ENCODE data around the gene GPRIN1. TPM values are rescaled to one million over a fixed set of nuclear protein-coding genes. Genes with fewer than 3 reads are reported as not detected.

GPRIN1 gene
- total RNA-seq, 1 donor from 2014 or later, result 3.2 TPM

DNA sequence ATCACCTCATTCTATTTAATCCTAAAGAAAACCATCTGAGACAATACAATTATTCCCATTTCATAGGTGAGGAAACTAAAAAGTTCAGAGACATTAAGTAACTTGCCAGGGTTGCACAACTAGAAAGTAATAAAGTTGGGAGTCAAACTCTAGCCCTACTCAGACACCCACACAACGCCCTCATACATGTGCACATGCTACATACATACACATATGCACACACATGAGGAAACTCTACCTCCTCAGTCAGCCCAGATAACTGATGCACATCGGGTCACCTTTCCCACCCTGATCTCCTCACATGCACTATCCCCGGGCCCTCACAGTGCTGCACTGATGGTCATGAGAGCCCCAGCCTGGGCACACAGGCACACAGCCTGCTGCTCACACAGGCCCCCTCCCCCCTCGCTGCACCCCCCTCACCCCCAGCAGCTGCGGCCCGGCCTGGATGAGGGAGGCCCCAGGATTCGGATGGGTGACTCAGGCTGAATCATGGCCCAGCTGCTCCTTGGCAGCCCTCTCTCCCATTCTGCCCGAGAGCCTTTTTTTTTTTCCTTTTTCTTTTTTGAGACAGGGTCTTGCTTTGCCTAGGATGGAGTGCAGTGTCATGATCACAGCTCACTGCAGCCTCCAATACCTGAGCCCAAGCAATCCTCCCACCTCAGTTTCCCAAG is 5.0 kb upstream of the GPRIN1 start:
- CTCF ChIA-PET, result no interaction called here

DNA sequence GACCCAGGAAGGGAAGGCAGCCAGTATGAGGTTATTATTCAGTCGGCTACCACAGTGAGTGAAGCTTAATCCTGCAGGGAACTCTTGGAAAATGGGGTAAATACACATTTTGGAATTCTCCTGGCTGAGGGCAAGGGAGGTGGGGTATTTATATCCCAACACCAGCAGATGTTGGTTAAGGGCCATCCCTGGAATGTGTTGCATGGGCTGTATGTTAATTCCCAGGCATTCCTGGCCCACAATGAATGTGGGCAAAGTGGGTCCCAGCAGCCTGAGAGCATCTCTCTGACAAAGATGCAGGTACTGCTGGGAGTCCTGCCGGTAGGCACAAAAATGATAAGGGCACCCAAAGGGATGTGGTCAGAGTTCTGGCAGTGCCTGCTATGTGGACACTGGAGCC is 2.9 kb upstream of the GPRIN1 start:
- ChIA-PET POLR2A (interaction anchor here (0.6 kb wide), 1 partner anchor 443 kb away, joined by 7 read pairs; no protein-coding TSS in a partner anchor), CTCF (no interaction called here)
- H3K27me3 Mint-ChIP-seq, result peaks cover 41% of the 10 kb centered on the region
- H3K9me3 Mint-ChIP-seq, result no peaks in the 10 kb centered on the region
- no peak overlapping the region for H3K4me3 Mint-ChIP-seq
- H3K36me3 Mint-ChIP-seq (ENCODE audit: low read depth), result no peaks in the 10 kb centered on the region
- ATAC-seq (ENCODE audit: low read depth) (no peak), DNase-seq (no peak)
- intact Hi-C loops (cut with micrococcal nuclease), result no loop called here
- peaks cover 10% of the 10 kb centered on the region for H3K4me1 Mint-ChIP-seq
- H3K27ac Mint-ChIP-seq, result no peak overlapping the region
- TF ChIP-seq, protein P1, sequence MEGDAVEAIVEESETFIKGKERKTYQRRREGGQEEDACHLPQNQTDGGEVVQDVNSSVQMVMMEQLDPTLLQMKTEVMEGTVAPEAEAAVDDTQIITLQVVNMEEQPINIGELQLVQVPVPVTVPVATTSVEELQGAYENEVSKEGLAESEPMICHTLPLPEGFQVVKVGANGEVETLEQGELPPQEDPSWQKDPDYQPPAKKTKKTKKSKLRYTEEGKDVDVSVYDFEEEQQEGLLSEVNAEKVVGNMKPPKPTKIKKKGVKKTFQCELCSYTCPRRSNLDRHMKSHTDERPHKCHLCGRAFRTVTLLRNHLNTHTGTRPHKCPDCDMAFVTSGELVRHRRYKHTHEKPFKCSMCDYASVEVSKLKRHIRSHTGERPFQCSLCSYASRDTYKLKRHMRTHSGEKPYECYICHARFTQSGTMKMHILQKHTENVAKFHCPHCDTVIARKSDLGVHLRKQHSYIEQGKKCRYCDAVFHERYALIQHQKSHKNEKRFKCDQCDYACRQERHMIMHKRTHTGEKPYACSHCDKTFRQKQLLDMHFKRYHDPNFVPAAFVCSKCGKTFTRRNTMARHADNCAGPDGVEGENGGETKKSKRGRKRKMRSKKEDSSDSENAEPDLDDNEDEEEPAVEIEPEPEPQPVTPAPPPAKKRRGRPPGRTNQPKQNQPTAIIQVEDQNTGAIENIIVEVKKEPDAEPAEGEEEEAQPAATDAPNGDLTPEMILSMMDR (IDR thresholded peaks at IDR 0.05), result no peak

More for the DNA sequence above, 5.0 kb upstream of the GPRIN1 start:
- peaks cover 52% of the 10 kb centered on the region for H3K27me3 Mint-ChIP-seq
- POLR2A ChIA-PET, result no interaction called here
- H3K36me3 Mint-ChIP-seq (ENCODE audit: low read depth), result no peaks in the 10 kb centered on the region
- peaks cover 7% of the 10 kb centered on the region for H3K4me1 Mint-ChIP-seq
- DNase-seq (no peak), ATAC-seq (ENCODE audit: low read depth) (no peak)
- TF ChIP-seq, protein P1 (IDR thresholded peaks at IDR 0.05), result no peak
- H3K9me3 Mint-ChIP-seq, result no peaks in the 10 kb centered on the region
- no peak overlapping the region for H3K4me3 Mint-ChIP-seq
- no peak overlapping the region for H3K27ac Mint-ChIP-seq
- intact Hi-C loops (cut with micrococcal nuclease), result no loop called here

DNA sequence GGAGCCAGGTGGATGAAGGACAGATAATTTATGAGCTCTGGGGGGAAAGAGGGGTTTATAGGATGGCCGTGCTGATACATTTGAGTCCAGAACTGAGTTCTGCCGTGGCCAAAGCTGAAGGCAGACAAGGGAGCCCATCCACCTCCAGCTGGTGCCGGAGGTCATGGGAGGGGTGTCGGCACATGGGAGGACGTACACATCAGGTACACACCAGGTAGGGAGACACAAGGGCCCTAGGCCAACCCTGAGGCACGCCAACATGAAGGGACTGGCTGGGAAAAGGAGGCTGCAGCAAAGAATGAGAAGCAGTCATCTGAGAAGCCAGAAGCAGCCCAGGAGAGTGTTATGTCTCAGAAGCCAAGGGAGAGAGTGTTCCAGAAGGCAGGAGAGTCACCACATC is 2.1 kb upstream of the GPRIN1 start:
- H3K4me1 Mint-ChIP-seq, result peaks cover 10% of the 10 kb centered on the region
- H3K27me3 Mint-ChIP-seq, result peaks cover 34% of the 10 kb centered on the region
- H3K27ac Mint-ChIP-seq, result no peak overlapping the region
- no peaks in the 10 kb centered on the region for H3K36me3 Mint-ChIP-seq (ENCODE audit: low read depth)
- peak overlapping the region; percentile 12 for H3K4me3 Mint-ChIP-seq
- ATAC-seq (ENCODE audit: low read depth) (no peak), DNase-seq (no peak)
- CTCF ChIA-PET, result no interaction called here
- H3K9me3 Mint-ChIP-seq, result no peaks in the 10 kb centered on the region
- intact Hi-C loops (cut with micrococcal nuclease), result no loop called here
- POLR2A ChIA-PET, result no interaction called here
- TF ChIP-seq, protein P1 (IDR thresholded peaks at IDR 0.05), result no peak

DNA sequence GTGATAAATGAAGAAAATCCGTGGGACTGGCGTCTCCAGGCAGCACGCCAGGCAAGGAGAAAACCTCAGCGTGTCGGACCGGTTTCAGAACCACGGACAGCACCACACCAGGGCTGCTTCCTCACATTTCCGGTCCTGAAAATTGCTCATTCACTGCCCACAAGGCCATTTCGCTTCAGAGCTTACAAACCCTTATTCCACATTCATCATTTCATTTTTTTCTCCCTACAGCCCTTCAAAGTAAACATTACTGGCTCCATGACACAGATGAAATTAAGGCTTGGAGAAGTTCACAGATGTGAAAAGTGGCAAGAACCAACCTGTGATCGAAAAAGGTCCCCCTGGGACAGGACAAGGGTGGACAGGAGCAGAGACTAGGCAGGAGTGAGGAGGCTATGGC is 1.5 kb upstream of the GPRIN1 start:
- Mint-ChIP-seq H3K27ac (no peak overlapping the region), H3K4me3 (no peak overlapping the region), H3K9me3 (no peaks in the 10 kb centered on the region), H3K27me3 (peaks cover 29% of the 10 kb centered on the region), H3K36me3 (ENCODE audit: low read depth) (no peaks in the 10 kb centered on the region), H3K4me1 (peaks cover 10% of the 10 kb centered on the region)
- intact Hi-C loops (cut with micrococcal nuclease), result no loop called here
- CTCF ChIA-PET, result no interaction called here
- TF ChIP-seq, protein P1 (IDR thresholded peaks at IDR 0.05), result no peak
- ATAC-seq (ENCODE audit: low read depth), result no peak
- POLR2A ChIA-PET, result no interaction called here
- DNase-seq, result no peak

DNA sequence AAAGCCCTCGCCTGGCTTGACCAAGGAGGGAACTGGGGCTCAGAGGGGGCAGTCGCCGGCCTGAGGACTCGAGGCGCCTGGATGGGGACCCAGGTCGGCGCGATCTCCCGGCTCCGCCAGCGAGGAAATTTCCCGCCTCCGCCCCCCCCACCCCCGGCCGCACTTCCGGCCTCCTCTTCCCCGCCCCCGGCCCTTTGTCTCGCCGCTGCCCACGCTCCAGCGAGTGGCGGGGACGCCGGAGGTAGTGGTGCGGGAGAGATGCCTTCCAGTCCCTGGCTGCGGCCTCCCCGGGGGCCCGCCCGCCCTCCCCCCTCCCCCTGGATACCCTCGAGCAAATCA is 448 bp upstream of the GPRIN1 start:
- intact Hi-C loops (cut with micrococcal nuclease), result loop anchor here (1.0 kb wide), 2 partner anchors 20 to 37 kb away; partner anchors contain the start of genes EIF4E1B, SNCB and TSPAN17
- ChIA-PET POLR2A (no interaction called here), CTCF (no interaction called here)

More for the DNA sequence above, 448 bp upstream of the GPRIN1 start:
- TF ChIP-seq, protein P1 (IDR thresholded peaks at IDR 0.05), result no peak
- Mint-ChIP-seq H3K4me3 (peak overlapping the region; percentile 80), H3K27me3 (peaks cover 20% of the 10 kb centered on the region), H3K27ac (no peak overlapping the region), H3K4me1 (peaks cover 10% of the 10 kb centered on the region), H3K36me3 (ENCODE audit: low read depth) (no peaks in the 10 kb centered on the region), H3K9me3 (no peaks in the 10 kb centered on the region)
- DNase-seq (no peak), ATAC-seq (ENCODE audit: low read depth) (peak; percentile 16)
